ENCODE results near the gene GINM1.
A peak's percentile ranks its signal among the peaks of the same experiment; 100 is the strongest.

Gene GINM1

GRCh38 chr6:149565527-149566409, at the start of gene GINM1:
Gene GINM1 (plus strand): TSS chr6:149566375. CDS start chr6:149566415, 40 bp downstream.
- peak; percentile 99 for DNase-seq (ENCODE audit: low spot score)

GRCh38 chr6:149529650-149530049, 36.5 kb upstream of the GINM1 start:
- DNase-seq (ENCODE audit: low spot score), result no peak

GRCh38 chr6:149534742-149535141, 31.4 kb upstream of the GINM1 start:
- no peak for DNase-seq (ENCODE audit: low spot score)

GRCh38 chr6:149541139-149541538, 25.0 kb upstream of the GINM1 start:
- no peak for DNase-seq (ENCODE audit: low spot score)

- DNase-seq (ENCODE audit: low spot score), result no peak
Observed at GRCh38 chr6:149544646-149545257, 21.4 kb upstream of the GINM1 start.

GRCh38 chr6:149545258-149545753, 20.9 kb upstream of the GINM1 start:
- DNase-seq (ENCODE audit: low spot score), result peak; percentile 9

- peak; percentile 95 for DNase-seq (ENCODE audit: low spot score)
Observed at GRCh38 chr6:149545754-149546471, 20.3 kb upstream of the GINM1 start, which contains the start of gene PPIL4. Gene PPIL4 (minus strand): TSS chr6:149546043. CDS start chr6:149546005, 38 bp downstream.

GRCh38 chr6:149551920-149552319, 14.3 kb upstream of the GINM1 start:
- no peak for DNase-seq (ENCODE audit: low spot score)

- no peak for DNase-seq (ENCODE audit: low spot score)
Observed at GRCh38 chr6:149558029-149558428, 8.1 kb upstream of the GINM1 start.

GRCh38 chr6:149559389-149559788, 6.8 kb upstream of the GINM1 start:
- no peak for DNase-seq (ENCODE audit: low spot score)

- DNase-seq (ENCODE audit: low spot score), result peak; percentile 39
Observed at GRCh38 chr6:149560736-149561135, 5.4 kb upstream of the GINM1 start.

GRCh38 chr6:149563203-149563927, 2.8 kb upstream of the GINM1 start:
- DNase-seq (ENCODE audit: low spot score), result no peak

GRCh38 chr6:149563928-149564325, 2.2 kb upstream of the GINM1 start:
- no peak for DNase-seq (ENCODE audit: low spot score)

GRCh38 chr6:149566410-149567193, 427 bp downstream of the GINM1 start:
- DNase-seq (ENCODE audit: low spot score), result peak; percentile 60

- no peak for DNase-seq (ENCODE audit: low spot score)
Observed at GRCh38 chr6:149567194-149567586, 1.0 kb downstream of the GINM1 start.

- no peak for DNase-seq (ENCODE audit: low spot score)
Observed at GRCh38 chr6:149567945-149568585, 1.9 kb downstream of the GINM1 start.

- no peak for DNase-seq (ENCODE audit: low spot score)
Observed at GRCh38 chr6:149580880-149581279, 14.7 kb downstream of the GINM1 start.

GRCh38 chr6:149581349-149581748, 15.2 kb downstream of the GINM1 start:
- no peak for DNase-seq (ENCODE audit: low spot score)

GRCh38 chr6:149586149-149586548, 20.0 kb downstream of the GINM1 start:
- no peak for DNase-seq (ENCODE audit: low spot score)

- no peak for DNase-seq (ENCODE audit: low spot score)
Observed at GRCh38 chr6:149592983-149593382, 26.8 kb downstream of the GINM1 start.
